ENCODE data around the gene KAZN. TPM values are rescaled to one million over a fixed set of nuclear protein-coding genes. Genes with fewer than 3 reads are reported as not detected.

Gene KAZN
- total and polyA plus RNA-seq, 2 of the 8 experiments (the other 6 are each of a cell fraction or from before 2014, with no cell fraction given): 3.7 to 11.8 TPM

DNA sequence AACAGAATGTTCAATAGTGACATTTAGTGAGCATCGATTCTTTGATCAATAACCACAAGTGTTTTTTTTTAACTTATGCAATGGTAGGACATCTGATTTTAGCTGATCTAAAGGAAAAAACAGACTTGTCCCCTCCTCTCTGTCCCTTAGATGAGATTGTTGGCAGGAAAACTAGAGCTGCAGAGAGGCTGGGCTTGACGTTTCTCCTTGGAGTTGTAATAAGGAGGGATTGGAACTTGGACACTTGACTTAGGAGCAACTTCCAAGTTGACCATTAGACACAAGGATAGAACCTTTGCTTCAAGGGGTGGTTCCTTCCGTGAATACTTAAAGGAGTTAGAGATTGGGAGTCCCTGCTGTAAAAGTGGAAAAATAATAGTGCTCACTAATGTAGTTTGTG, 49.9 kb downstream of the KAZN start (continued):
- TF ChIP-seq, protein P1, sequence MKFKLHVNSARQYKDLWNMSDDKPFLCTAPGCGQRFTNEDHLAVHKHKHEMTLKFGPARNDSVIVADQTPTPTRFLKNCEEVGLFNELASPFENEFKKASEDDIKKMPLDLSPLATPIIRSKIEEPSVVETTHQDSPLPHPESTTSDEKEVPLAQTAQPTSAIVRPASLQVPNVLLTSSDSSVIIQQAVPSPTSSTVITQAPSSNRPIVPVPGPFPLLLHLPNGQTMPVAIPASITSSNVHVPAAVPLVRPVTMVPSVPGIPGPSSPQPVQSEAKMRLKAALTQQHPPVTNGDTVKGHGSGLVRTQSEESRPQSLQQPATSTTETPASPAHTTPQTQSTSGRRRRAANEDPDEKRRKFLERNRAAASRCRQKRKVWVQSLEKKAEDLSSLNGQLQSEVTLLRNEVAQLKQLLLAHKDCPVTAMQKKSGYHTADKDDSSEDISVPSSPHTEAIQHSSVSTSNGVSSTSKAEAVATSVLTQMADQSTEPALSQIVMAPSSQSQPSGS (IDR thresholded peaks at IDR 0.05; ENCODE audit: low read length): no peak
- TF ChIP-seq BACH1 (IDR thresholded peaks at IDR 0.05; ENCODE audit: low read length) (no peak), GABPA (IDR thresholded peaks at IDR 0.05; ENCODE audit: borderline replicate concordance, insufficient read depth, low read length) (no peak), RNF2 (IDR thresholded peaks at IDR 0.05; ENCODE audit: borderline replicate concordance, low read depth, low read length, missing control alignments, poor library complexity, severe bottlenecking) (no peak), RAD21 (IDR thresholded peaks at IDR 0.05 in 1 of 2, conservative IDR thresholded peaks at IDR 0.05 in 1 of 2; ENCODE audit: low read depth in 2 of 2, low read length in 2 of 2) (no peak), KDM5A (IDR thresholded peaks at IDR 0.05; ENCODE audit: low read length) (no peak), ASH2L (IDR thresholded peaks at IDR 0.05; ENCODE audit: low read length) (no peak)
- TF ChIP-seq, protein P2, sequence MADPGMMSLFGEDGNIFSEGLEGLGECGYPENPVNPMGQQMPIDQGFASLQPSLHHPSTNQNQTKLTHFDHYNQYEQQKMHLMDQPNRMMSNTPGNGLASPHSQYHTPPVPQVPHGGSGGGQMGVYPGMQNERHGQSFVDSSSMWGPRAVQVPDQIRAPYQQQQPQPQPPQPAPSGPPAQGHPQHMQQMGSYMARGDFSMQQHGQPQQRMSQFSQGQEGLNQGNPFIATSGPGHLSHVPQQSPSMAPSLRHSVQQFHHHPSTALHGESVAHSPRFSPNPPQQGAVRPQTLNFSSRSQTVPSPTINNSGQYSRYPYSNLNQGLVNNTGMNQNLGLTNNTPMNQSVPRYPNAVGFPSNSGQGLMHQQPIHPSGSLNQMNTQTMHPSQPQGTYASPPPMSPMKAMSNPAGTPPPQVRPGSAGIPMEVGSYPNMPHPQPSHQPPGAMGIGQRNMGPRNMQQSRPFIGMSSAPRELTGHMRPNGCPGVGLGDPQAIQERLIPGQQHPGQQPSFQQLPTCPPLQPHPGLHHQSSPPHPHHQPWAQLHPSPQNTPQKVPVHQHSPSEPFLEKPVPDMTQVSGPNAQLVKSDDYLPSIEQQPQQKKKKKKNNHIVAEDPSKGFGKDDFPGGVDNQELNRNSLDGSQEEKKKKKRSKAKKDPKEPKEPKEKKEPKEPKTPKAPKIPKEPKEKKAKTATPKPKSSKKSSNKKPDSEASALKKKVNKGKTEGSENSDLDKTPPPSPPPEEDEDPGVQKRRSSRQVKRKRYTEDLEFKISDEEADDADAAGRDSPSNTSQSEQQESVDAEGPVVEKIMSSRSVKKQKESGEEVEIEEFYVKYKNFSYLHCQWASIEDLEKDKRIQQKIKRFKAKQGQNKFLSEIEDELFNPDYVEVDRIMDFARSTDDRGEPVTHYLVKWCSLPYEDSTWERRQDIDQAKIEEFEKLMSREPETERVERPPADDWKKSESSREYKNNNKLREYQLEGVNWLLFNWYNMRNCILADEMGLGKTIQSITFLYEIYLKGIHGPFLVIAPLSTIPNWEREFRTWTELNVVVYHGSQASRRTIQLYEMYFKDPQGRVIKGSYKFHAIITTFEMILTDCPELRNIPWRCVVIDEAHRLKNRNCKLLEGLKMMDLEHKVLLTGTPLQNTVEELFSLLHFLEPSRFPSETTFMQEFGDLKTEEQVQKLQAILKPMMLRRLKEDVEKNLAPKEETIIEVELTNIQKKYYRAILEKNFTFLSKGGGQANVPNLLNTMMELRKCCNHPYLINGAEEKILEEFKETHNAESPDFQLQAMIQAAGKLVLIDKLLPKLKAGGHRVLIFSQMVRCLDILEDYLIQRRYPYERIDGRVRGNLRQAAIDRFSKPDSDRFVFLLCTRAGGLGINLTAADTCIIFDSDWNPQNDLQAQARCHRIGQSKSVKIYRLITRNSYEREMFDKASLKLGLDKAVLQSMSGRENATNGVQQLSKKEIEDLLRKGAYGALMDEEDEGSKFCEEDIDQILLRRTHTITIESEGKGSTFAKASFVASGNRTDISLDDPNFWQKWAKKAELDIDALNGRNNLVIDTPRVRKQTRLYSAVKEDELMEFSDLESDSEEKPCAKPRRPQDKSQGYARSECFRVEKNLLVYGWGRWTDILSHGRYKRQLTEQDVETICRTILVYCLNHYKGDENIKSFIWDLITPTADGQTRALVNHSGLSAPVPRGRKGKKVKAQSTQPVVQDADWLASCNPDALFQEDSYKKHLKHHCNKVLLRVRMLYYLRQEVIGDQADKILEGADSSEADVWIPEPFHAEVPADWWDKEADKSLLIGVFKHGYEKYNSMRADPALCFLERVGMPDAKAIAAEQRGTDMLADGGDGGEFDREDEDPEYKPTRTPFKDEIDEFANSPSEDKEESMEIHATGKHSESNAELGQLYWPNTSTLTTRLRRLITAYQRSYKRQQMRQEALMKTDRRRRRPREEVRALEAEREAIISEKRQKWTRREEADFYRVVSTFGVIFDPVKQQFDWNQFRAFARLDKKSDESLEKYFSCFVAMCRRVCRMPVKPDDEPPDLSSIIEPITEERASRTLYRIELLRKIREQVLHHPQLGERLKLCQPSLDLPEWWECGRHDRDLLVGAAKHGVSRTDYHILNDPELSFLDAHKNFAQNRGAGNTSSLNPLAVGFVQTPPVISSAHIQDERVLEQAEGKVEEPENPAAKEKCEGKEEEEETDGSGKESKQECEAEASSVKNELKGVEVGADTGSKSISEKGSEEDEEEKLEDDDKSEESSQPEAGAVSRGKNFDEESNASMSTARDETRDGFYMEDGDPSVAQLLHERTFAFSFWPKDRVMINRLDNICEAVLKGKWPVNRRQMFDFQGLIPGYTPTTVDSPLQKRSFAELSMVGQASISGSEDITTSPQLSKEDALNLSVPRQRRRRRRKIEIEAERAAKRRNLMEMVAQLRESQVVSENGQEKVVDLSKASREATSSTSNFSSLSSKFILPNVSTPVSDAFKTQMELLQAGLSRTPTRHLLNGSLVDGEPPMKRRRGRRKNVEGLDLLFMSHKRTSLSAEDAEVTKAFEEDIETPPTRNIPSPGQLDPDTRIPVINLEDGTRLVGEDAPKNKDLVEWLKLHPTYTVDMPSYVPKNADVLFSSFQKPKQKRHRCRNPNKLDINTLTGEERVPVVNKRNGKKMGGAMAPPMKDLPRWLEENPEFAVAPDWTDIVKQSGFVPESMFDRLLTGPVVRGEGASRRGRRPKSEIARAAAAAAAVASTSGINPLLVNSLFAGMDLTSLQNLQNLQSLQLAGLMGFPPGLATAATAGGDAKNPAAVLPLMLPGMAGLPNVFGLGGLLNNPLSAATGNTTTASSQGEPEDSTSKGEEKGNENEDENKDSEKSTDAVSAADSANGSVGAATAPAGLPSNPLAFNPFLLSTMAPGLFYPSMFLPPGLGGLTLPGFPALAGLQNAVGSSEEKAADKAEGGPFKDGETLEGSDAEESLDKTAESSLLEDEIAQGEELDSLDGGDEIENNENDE (IDR thresholded peaks at IDR 0.05; ENCODE audit: insufficient replicate concordance, low read length): no peak
